Vagina (tissue), 2 donors: ENCODE results near the gene HOXC10. TPM values are rescaled to one million over a fixed set of nuclear protein-coding genes. Genes with fewer than 3 reads are reported as not detected.

Source experiments
- DNase-seq, 2 donors: peaks; one replicate each; pipeline ENCODE4 v3.0.0-alpha.2; 2017; ENCODE audit errors: extremely low spot score in 2 of 2
- H3K27ac ChIP-seq: fragments of 200-600 bp; sonication (generic); one replicate; pipeline ENCODE4 v1.5.1; 2019
- H3K27me3 ChIP-seq: fragments of 200-600 bp; sonication (generic); one replicate; pipeline ENCODE4 v1.5.1; 2019
- H3K36me3 ChIP-seq, 2 donors: fragments of 200-600 bp; sonication (generic); one replicate each; pipeline ENCODE4 v1.5.1; 2017 to 2019
- H3K4me1 ChIP-seq: fragments of 200-600 bp; sonication (generic); one replicate; pipeline ENCODE4 v1.5.1; 2019
- H3K4me3 ChIP-seq, 2 donors: fragments of 200-600 bp; sonication (generic); 1 replicate in 1 of 2; 2 replicates in 1 of 2; pipeline ENCODE4 v1.5.1; 2016 to 2019
- H3K9me3 ChIP-seq: fragments of 200-600 bp; sonication (generic); one replicate; pipeline ENCODE4 v1.5.1; 2019
- CTCF ChIP-seq, 3 experiments: fragments of 450-650 bp in 2 of 3; fragments of 200-600 bp in 1 of 3; sonication (generic) in 1 of 3; IDR thresholded peaks; one replicate each; pipeline ENCODE4 v1.5.1; 2017 to 2019; ENCODE audit warnings: antibody characterized with exemption in 3 of 3, mild to moderate bottlenecking in 2 of 3, moderate library complexity in 2 of 3
- POLR2A ChIP-seq, 2 donors: fragments of 450-650 bp; IDR thresholded peaks; one replicate each; pipeline ENCODE4 v1.6.1; 2017; ENCODE audit warnings: antibody characterized with exemption in 2 of 2, mild to moderate bottlenecking in 2 of 2, moderate library complexity in 2 of 2
- POLR2AphosphoS5 ChIP-seq, 2 donors: sonication (generic); formaldehyde crosslinking; IDR thresholded peaks; one replicate each; pipeline ENCODE4 v1.9.0; 2017; ENCODE audit warnings: antibody characterized with exemption in 2 of 2, mild to moderate bottlenecking in 2 of 2, low read depth in 1 of 2; ENCODE audit not compliant: insufficient read depth in 1 of 2
- intact Hi-C: fragments of 100-400 bp; cut with DNase I; formaldehyde crosslinking; loops from one replicate; pipeline ENCODE4 v1.15.1; 2023
- total RNA-seq: library from RNA; depleted of rRNA; stranded (reverse); fragments of >200 nt; gene quantifications from one replicate; pipeline ENCODE4 v1.2.3, GENCODE V29; 2016

HOXC10 gene
- total RNA-seq, 1 donor from 2014 or later = not detected

- Histone ChIP-seq H3K4me1 (peaks cover 13% of the 10 kb centered on the region), H3K27me3 (peaks cover 33% of the 10 kb centered on the region), H3K36me3 (no peaks in the 10 kb centered on the region), H3K9me3 (no peaks in the 10 kb centered on the region), H3K27ac (no peak within 1 kb of the TSS), H3K4me3 (peak within 1 kb of the TSS in 1 of 2 donors; percentile 10)
- no peak for TF ChIP-seq POLR2A (IDR thresholded peaks at IDR 0.05)
- TF ChIP-seq POLR2AphosphoS5 (IDR thresholded peaks at IDR 0.05; ENCODE audit: insufficient read depth in 1 of 2, low read depth in 1 of 2) = no peak
- TF ChIP-seq CTCF (IDR thresholded peaks at IDR 0.05) = no peak
- intact Hi-C loops = no loop called here
- DNase-seq = no peak
These were observed 30.3 kb upstream of the HOXC10 start, which contains the start of gene HOXC12 for GRCh38 chr12:53954694-53955035. Gene HOXC12 (plus strand): TSS chr12:53954903. CDS start chr12:53954930, 27 bp downstream.

GRCh38 chr12:53955036-53955775 lies 29.7 kb upstream of the HOXC10 start:
- no peaks in the 10 kb centered on the region for H3K36me3 ChIP-seq
- no peaks in the 10 kb centered on the region for H3K9me3 ChIP-seq
- peaks cover 13% of the 10 kb centered on the region for H3K4me1 ChIP-seq
- peaks cover 32% of the 10 kb centered on the region for H3K27me3 ChIP-seq
- peak overlapping the region in 1 of 2 donors; percentile 10 for H3K4me3 ChIP-seq
- TF ChIP-seq POLR2A (IDR thresholded peaks at IDR 0.05) = no peak
- no peak for TF ChIP-seq CTCF (IDR thresholded peaks at IDR 0.05)
- no peak for TF ChIP-seq POLR2AphosphoS5 (IDR thresholded peaks at IDR 0.05; ENCODE audit: insufficient read depth in 1 of 2, low read depth in 1 of 2)
- no peak for DNase-seq
- intact Hi-C loops = no loop called here
- H3K27ac ChIP-seq = no peak overlapping the region

GRCh38 chr12:53955776-53956250 lies 29.1 kb upstream of the HOXC10 start:
- Histone ChIP-seq H3K27me3 (peaks cover 32% of the 10 kb centered on the region), H3K9me3 (no peaks in the 10 kb centered on the region), H3K4me1 (peaks cover 13% of the 10 kb centered on the region), H3K36me3 (no peaks in the 10 kb centered on the region), H3K4me3 (no peak overlapping the region), H3K27ac (no peak overlapping the region)
- no peak for TF ChIP-seq CTCF (IDR thresholded peaks at IDR 0.05)
- intact Hi-C loops = no loop called here
- DNase-seq = no peak

- peaks cover 32% of the 10 kb centered on the region for H3K27me3 ChIP-seq
- TF ChIP-seq CTCF (IDR thresholded peaks at IDR 0.05) (no peak), POLR2AphosphoS5 (IDR thresholded peaks at IDR 0.05; ENCODE audit: insufficient read depth in 1 of 2, low read depth in 1 of 2) (no peak), POLR2A (IDR thresholded peaks at IDR 0.05) (no peak)
- H3K9me3 ChIP-seq = no peaks in the 10 kb centered on the region
- H3K4me1 ChIP-seq = peaks cover 11% of the 10 kb centered on the region
- DNase-seq = no peak
- H3K4me3 ChIP-seq = no peak overlapping the region
- intact Hi-C loops = no loop called here
- H3K27ac ChIP-seq = no peak overlapping the region
- H3K36me3 ChIP-seq = no peaks in the 10 kb centered on the region
These were observed 28.6 kb upstream of the HOXC10 start for GRCh38 chr12:53956251-53956887.
